Central memory CD8-positive, alpha-beta T cell (primary cell): ENCODE data around the gene C7.
"Not testable (repeated sequence)": the region's sequence is repeated elsewhere in the genome, so short reads cannot be mapped to it uniquely, and the experiment has no call there.

Experiments
- ATAC-seq: fragments of 150-1000 bp; cut with Tn5 transposase; replicated peaks from 2 replicates; pipeline ENCODE4 v1.10.0; 2022; ENCODE audit warnings: mild to moderate bottlenecking, moderate FRiP score, moderate number of reproducible peaks; ENCODE audit not compliant: poor library complexity, severe bottlenecking; ENCODE audit errors: extremely low read depth
- DNase-seq, 2 donors: peaks; one replicate each; pipeline ENCODE4 v3.0.0; 2021; ENCODE audit warnings: low spot score in 2 of 2
- H3K27ac Mint-ChIP-seq: one replicate; pipeline ENCODE4 v1.8.0; 2022; ENCODE audit warnings: low read depth, mild to moderate bottlenecking, moderate library complexity, mixed read lengths
- H3K27me3 Mint-ChIP-seq: one replicate; pipeline ENCODE4 v1.8.0; 2022; ENCODE audit warnings: mixed read lengths
- H3K36me3 Mint-ChIP-seq: one replicate; pipeline ENCODE4 v1.8.0; 2022; ENCODE audit warnings: mild to moderate bottlenecking, moderate library complexity, mixed read lengths; ENCODE audit not compliant: insufficient read depth
- H3K4me1 Mint-ChIP-seq: one replicate; pipeline ENCODE4 v1.8.0; 2022; ENCODE audit warnings: mixed read lengths
- H3K4me3 Mint-ChIP-seq: one replicate; pipeline ENCODE4 v1.8.0; 2022; ENCODE audit warnings: mild to moderate bottlenecking, moderate library complexity, mixed read lengths
- H3K9me3 Mint-ChIP-seq: one replicate; pipeline ENCODE4 v1.8.0; 2022; ENCODE audit warnings: mixed read lengths

Gene C7

GRCh38 chr5:41009232-41009631 is 99.9 kb downstream of the C7 start:
- no peaks in the 10 kb centered on the region for H3K36me3 Mint-ChIP-seq
- H3K9me3 Mint-ChIP-seq = no peaks in the 10 kb centered on the region
- no peaks in the 10 kb centered on the region for H3K4me1 Mint-ChIP-seq
- no peak overlapping the region for H3K4me3 Mint-ChIP-seq
- H3K27me3 Mint-ChIP-seq = peaks cover 10% of the 10 kb centered on the region
- no peak for ATAC-seq
- no peak for DNase-seq
- no peak overlapping the region for H3K27ac Mint-ChIP-seq

GRCh38 chr5:41010572-41010971 is 101.3 kb downstream of the C7 start:
- Mint-ChIP-seq H3K9me3 (no peaks in the 10 kb centered on the region), H3K4me1 (no peaks in the 10 kb centered on the region), H3K27ac (no peak overlapping the region), H3K36me3 (no peaks in the 10 kb centered on the region), H3K4me3 (no peak overlapping the region), H3K27me3 (peaks cover 10% of the 10 kb centered on the region)
- no peak for ATAC-seq
- no peak for DNase-seq

DNA sequence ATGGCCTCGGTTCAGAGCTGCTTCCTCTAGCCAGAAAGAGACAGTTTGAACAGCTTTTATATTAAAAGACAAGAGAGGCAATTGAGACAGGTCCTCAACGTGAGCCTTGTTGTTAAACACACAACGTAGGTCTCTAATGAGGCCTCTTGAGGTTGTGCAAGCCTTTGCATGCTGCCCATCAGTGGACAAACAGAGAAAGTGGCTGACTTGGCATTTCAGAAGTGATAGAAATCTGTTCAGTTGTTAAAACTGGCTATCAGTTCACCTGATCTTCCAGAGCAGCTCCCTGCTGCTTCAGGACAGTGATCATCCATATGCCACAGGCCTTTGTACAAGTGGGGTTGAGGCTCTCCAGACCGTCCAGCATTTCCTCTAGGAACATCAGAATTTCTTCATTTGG is 103.0 kb downstream of the C7 start:
- H3K27me3 Mint-ChIP-seq = peaks cover 19% of the 10 kb centered on the region
- H3K27ac Mint-ChIP-seq = no peak overlapping the region
- H3K4me3 Mint-ChIP-seq = no peak overlapping the region
- ATAC-seq (no peak), DNase-seq (no peak)
- H3K36me3 Mint-ChIP-seq = no peaks in the 10 kb centered on the region
- no peaks in the 10 kb centered on the region for H3K9me3 Mint-ChIP-seq
- no peaks in the 10 kb centered on the region for H3K4me1 Mint-ChIP-seq

DNA sequence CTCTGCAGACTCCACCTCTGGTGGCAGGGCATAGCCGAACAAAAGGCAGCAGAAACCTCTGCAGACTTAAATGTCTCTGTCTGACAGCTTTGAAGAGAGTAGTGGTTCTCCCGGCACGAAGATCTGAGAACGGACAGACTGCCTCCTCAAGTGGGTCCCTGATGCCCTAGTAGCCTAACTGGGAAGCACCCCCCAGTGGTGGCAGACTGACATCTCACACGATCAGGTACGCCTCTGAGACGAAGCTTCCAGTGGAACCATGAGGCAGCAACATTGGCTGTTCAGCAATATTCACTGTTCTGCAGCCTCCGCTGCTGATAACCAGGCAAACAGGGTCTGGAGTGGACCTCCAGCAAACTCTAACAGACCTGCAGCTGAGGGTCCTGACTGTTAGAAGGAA is 113.3 kb downstream of the C7 start:
- H3K4me1 Mint-ChIP-seq, H3K4me3 Mint-ChIP-seq, H3K27me3 Mint-ChIP-seq, H3K36me3 Mint-ChIP-seq, ATAC-seq, H3K27ac Mint-ChIP-seq, DNase-seq, H3K9me3 Mint-ChIP-seq: not testable (repeated sequence)
